Aorta (tissue), 5 donors: ENCODE data around the gene CATSPERB. TPM values are rescaled to one million over a fixed set of nuclear protein-coding genes. Genes with fewer than 3 reads are reported as not detected.

Experiments
- ATAC-seq: fragments of 200-7000 bp; cut with Tn5 transposase; one replicate; pipeline ENCODE4 v1.9.1; 2022; ENCODE audit warnings: moderate library complexity; ENCODE audit not compliant: low FRiP score
- DNase-seq, 2 donors: peaks; one replicate each; pipeline ENCODE4 v3.0.0-alpha.2; 2020
- H3K27ac ChIP-seq, 2 donors: one replicate each; pipeline ENCODE4 v1.5.1; 2013; ENCODE audit warnings: low read length in 2 of 2, mild to moderate bottlenecking in 2 of 2, moderate library complexity in 2 of 2, control low read depth in 1 of 2, inconsistent platforms in 1 of 2, low read depth in 1 of 2
- H3K27me3 ChIP-seq, 2 donors: one replicate each; pipeline ENCODE4 v1.6.1; 2013; ENCODE audit warnings: control low read depth in 1 of 2, low read length in 1 of 2, mild to moderate bottlenecking in 1 of 2, moderate library complexity in 1 of 2; ENCODE audit not compliant: insufficient read depth in 2 of 2, control insufficient read depth in 1 of 2
- H3K36me3 ChIP-seq, 2 donors: one replicate each; pipeline ENCODE4 v1.6.1; 2013; ENCODE audit warnings: control low read depth in 1 of 2, low read length in 1 of 2, mild to moderate bottlenecking in 1 of 2; ENCODE audit not compliant: insufficient read depth in 2 of 2, control insufficient read depth in 1 of 2
- H3K4me1 ChIP-seq, 2 donors: one replicate each; pipeline ENCODE4 v1.6.1; 2013; ENCODE audit warnings: low read length in 2 of 2, control low read depth in 1 of 2, mild to moderate bottlenecking in 1 of 2, moderate library complexity in 1 of 2; ENCODE audit not compliant: insufficient read depth in 2 of 2, control insufficient read depth in 1 of 2
- H3K4me3 ChIP-seq, 2 donors: one replicate each; pipeline ENCODE4 v1.5.1; 2013; ENCODE audit warnings: low read length in 2 of 2, control low read depth in 1 of 2, mild to moderate bottlenecking in 1 of 2
- H3K9me3 ChIP-seq: one replicate; pipeline ENCODE4 v1.6.1; 2013; ENCODE audit warnings: mild to moderate bottlenecking, low read length; ENCODE audit not compliant: control insufficient read depth
- WGBS, 2 donors: extraction: QIAGEN DNeasy Blood & Tissue Kit; methylation state at CpG; one replicate each; pipeline ENCODE4 v1.1.7; 2013; 5-methylcytosine and 5-hydroxymethylcytosine counted together
- intact Hi-C, 2 donors: fragments of 100-400 bp; cut with DNase I; formaldehyde crosslinking; loops; one replicate each; pipeline versions ENCODE4 v1.14.2 to v1.15.0; 2022
- polyA plus RNA-seq, 2 donors: library from polyadenylated mRNA; stranded (reverse); fragments of 200-250 nt; gene quantifications; one replicate each; pipeline ENCODE4 v1.2.3, GENCODE V29; 2013
- total RNA-seq, 2 donors: library from RNA; stranded (reverse); fragmentation: NEBNext Ultra II Directional; extraction: Animal tissue kit (Norgen Biotek cat#: 25700); gene quantifications; one replicate each; pipeline ENCODE4 v1.2.1, GENCODE V29; 2021
- donor health status: healthy with polysubstance abuse.
- donor health status: Bipolar disorder and iron deficiency.
- donor health status: DM: no; HTN: no; CAD: no.
- donor health status: DM: no; HTN: no; CAD: no.
- donor health status: DM: yes; HTN: yes; CAD: no.

CATSPERB gene
- total and polyA plus RNA-seq, 4 donors, result 1.1 to 15.3 (median 11.1) TPM

DNA sequence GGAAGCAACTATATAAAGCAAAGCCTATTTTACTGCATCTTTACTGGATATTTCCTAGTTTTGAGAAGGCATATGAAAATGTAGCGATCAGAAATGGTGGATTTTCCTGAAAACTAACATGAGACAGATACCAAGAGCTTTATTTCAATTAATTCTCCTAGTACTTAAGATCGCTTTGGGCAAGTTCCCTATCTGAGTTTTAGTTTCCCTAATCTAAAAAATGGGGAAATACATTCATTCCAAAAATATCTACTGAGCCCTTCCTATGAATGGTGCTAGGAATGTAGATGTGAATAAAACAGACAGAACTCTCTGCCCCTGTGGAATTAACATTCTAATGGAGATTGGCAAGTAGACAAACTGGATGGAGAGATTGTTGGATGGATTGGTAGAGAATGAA, 8.4 kb downstream of the CATSPERB start:
- ATAC-seq (no peak), DNase-seq (no peak)
- H3K4me1 ChIP-seq, result no peaks in the 10 kb centered on the region
- WGBS, 2 donors, result 43 to 54% methylated on average over 2 of the region's 2 CpGs
- no peak overlapping the region for H3K27ac ChIP-seq
- H3K4me3 ChIP-seq, result no peak overlapping the region
- H3K27me3 ChIP-seq, result no peaks in the 10 kb centered on the region
- no peaks in the 10 kb centered on the region for H3K9me3 ChIP-seq
- no peaks in the 10 kb centered on the region for H3K36me3 ChIP-seq
- intact Hi-C loops, result no loop called here

DNA sequence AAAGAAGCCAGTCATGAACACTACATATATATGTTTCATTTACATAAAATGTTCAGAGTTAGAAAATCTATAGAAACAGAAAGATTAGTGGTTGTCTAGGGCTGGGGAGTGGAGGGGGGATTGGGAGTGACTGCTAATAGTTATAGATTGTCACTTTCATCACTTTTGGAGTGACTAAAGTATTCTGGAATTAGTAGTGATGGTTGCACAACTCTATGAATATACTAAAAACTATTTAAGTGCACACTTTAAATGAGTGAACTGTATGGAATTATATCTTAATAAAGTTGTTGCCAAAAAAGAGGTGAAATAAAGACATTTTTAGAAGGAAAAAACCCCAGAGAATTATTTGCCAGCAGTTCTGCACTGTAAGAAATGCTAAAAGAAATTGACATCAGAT, 9.5 kb downstream of the CATSPERB start:
- H3K4me3 ChIP-seq, result no peak overlapping the region
- no peak overlapping the region for H3K27ac ChIP-seq
- no peaks in the 10 kb centered on the region for H3K9me3 ChIP-seq
- DNase-seq (no peak), ATAC-seq (no peak)
- H3K27me3 ChIP-seq, result no peaks in the 10 kb centered on the region
- H3K4me1 ChIP-seq, result no peaks in the 10 kb centered on the region
- H3K36me3 ChIP-seq, result no peaks in the 10 kb centered on the region
- intact Hi-C loops, result no loop called here

GRCh38 chr14:91719839-91720238, 12.0 kb downstream of the CATSPERB start:
- 76 to 80% methylated on average over 3 of the region's 3 CpGs for WGBS, 2 donors
- Histone ChIP-seq H3K4me3 (no peak overlapping the region), H3K27me3 (no peaks in the 10 kb centered on the region), H3K9me3 (no peaks in the 10 kb centered on the region), H3K27ac (no peak overlapping the region), H3K4me1 (no peaks in the 10 kb centered on the region), H3K36me3 (no peaks in the 10 kb centered on the region)
- ATAC-seq (no peak), DNase-seq (no peak)
- intact Hi-C loops, result no loop called here

DNA sequence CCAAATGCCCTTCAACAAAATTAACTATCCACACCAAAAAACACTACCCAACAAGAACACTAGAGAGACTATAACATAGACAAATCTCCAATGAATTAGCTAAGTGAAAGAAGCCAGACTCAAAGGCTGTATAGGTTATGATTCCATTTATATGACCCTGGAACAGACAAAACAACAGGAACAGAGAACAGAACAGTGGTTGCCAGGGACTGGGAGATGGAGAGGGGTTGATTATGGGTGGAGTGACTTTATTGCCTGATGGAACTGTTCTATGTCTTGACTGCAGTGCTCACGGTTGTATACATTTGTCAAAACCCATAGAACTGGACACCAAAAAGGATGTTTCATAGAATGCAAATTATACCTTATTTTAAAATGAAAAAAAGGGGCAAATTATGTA, 14.9 kb downstream of the CATSPERB start:
- Histone ChIP-seq H3K36me3 (no peaks in the 10 kb centered on the region), H3K27me3 (no peaks in the 10 kb centered on the region), H3K27ac (no peak overlapping the region), H3K9me3 (no peaks in the 10 kb centered on the region), H3K4me3 (no peak overlapping the region), H3K4me1 (no peaks in the 10 kb centered on the region)
- WGBS, 2 donors, result 97 to 100% methylated on average over 1 of the region's 1 CpG
- no peak for DNase-seq
- intact Hi-C loops, result no loop called here
- ATAC-seq, result no peak

- no peak for ATAC-seq
- intact Hi-C loops, result no loop called here
Observed at GRCh38 chr14:91714805-91715204, 17.1 kb downstream of the CATSPERB start.

DNA sequence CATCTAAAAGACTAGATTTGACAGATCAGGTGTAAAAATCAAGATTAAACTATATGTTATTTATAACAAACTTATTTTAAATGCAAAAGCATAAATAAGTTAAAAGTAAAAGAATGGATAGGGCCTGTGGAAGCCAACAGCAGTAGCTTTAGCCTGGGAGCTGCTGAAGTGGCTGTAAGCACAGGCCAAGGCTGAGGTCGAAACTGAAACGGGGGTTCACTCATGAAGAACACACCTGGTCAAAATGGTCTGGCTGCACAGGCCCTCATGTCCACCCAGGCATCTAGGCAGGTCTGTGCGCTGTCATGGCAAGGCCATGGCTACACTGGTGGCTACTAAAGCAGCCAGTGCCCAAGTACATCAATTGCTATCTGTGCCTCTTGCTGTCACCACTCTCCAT, 23.1 kb downstream of the CATSPERB start:
- H3K4me3 ChIP-seq, result no peak overlapping the region
- no peaks in the 10 kb centered on the region for H3K27me3 ChIP-seq
- H3K27ac ChIP-seq, result no peak overlapping the region
- H3K36me3 ChIP-seq, result no peaks in the 10 kb centered on the region
- H3K4me1 ChIP-seq, result no peaks in the 10 kb centered on the region
- peaks cover 1% of the 10 kb centered on the region for H3K9me3 ChIP-seq
- DNase-seq, result no peak
- ATAC-seq, result no peak
- 97 to 100% methylated on average over 3 of the region's 3 CpGs for WGBS, 2 donors
- intact Hi-C loops, result no loop called here

More at GRCh38 chr14:91714805-91715204, 17.1 kb downstream of the CATSPERB start:
- no peak overlapping the region for H3K27ac ChIP-seq
- H3K9me3 ChIP-seq, result no peaks in the 10 kb centered on the region
- no peaks in the 10 kb centered on the region for H3K36me3 ChIP-seq
- H3K4me3 ChIP-seq, result no peak overlapping the region
- 78 to 81% methylated on average over 5 to 6 of the region's 6 CpGs for WGBS, 2 donors
- H3K27me3 ChIP-seq, result no peaks in the 10 kb centered on the region
- DNase-seq, result no peak
- no peaks in the 10 kb centered on the region for H3K4me1 ChIP-seq

DNA sequence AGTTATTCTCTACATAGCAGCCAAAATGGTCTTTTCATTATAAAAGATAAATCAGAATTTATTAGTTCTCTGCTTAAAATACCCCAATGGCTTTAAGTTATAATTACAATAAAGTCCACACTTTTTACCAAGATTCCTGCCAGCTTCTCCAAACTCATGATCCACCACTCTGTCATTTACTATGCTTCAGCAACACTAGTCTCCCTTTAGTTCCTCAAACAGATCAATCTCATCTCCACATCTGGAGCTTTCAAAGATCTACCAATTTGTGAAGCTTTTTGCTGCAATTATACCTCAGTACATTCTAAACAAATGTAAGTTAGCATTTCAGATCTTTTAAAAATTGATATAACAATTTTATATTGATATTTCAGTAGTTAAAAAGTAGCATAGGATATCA, 24.9 kb downstream of the CATSPERB start:
- Histone ChIP-seq H3K36me3 (no peaks in the 10 kb centered on the region), H3K27ac (no peak overlapping the region), H3K9me3 (peaks cover 1% of the 10 kb centered on the region), H3K4me3 (no peak overlapping the region), H3K4me1 (no peaks in the 10 kb centered on the region), H3K27me3 (no peaks in the 10 kb centered on the region)
- no peak for DNase-seq
- intact Hi-C loops, result no loop called here
- no peak for ATAC-seq

- no peak overlapping the region for H3K27ac ChIP-seq
- H3K27me3 ChIP-seq, result no peaks in the 10 kb centered on the region
- no peaks in the 10 kb centered on the region for H3K4me1 ChIP-seq
- H3K4me3 ChIP-seq, result no peak overlapping the region
- peaks cover 0 to 2% of the 10 kb centered on the region in 2 donors for H3K36me3 ChIP-seq
- H3K9me3 ChIP-seq, result no peaks in the 10 kb centered on the region
- intact Hi-C loops, result no loop called here
- 29% methylated on average over 2 of the region's 2 CpGs for WGBS, 2 donors
- ATAC-seq (no peak), DNase-seq (no peak)
Observed at GRCh38 chr14:91694643-91695042, 37.2 kb downstream of the CATSPERB start.

- H3K27me3 ChIP-seq, result no peaks in the 10 kb centered on the region
- 32 to 46% methylated on average over 1 of the region's 1 CpG for WGBS, 2 donors
- no peak overlapping the region for H3K4me3 ChIP-seq
- H3K27ac ChIP-seq, result no peak overlapping the region
- no peaks in the 10 kb centered on the region for H3K9me3 ChIP-seq
- H3K36me3 ChIP-seq, result peaks cover 0 to 2% of the 10 kb centered on the region in 2 donors
- intact Hi-C loops, result no loop called here
- no peaks in the 10 kb centered on the region for H3K4me1 ChIP-seq
- ATAC-seq (no peak), DNase-seq (no peak)
Observed at GRCh38 chr14:91693346-91693745, 38.5 kb downstream of the CATSPERB start.
